Glutamatergic neuron (in vitro differentiated cells): Measurements from ENCODE around the gene IL32. TPM values are rescaled to one million over a fixed set of nuclear protein-coding genes. Genes with fewer than 3 reads are reported as not detected.

Source experiments
- DNase-seq: peaks from one replicate; pipeline ENCODE4 v3.0.0; 2022
- H3K27ac Mint-ChIP-seq: one replicate; pipeline ENCODE4 v1.8.0; 2020; ENCODE audit warnings: mild to moderate bottlenecking, mixed read lengths, inconsistent platforms; ENCODE audit not compliant: unreplicated experiment
- H3K27me3 Mint-ChIP-seq: one replicate; pipeline ENCODE4 v1.8.0; 2020; ENCODE audit warnings: mild to moderate bottlenecking, moderate library complexity, mixed read lengths, inconsistent platforms; ENCODE audit not compliant: unreplicated experiment
- H3K36me3 Mint-ChIP-seq: one replicate; pipeline ENCODE4 v1.8.0; 2020; ENCODE audit warnings: mild to moderate bottlenecking, mixed read lengths, inconsistent platforms; ENCODE audit not compliant: unreplicated experiment
- H3K4me1 Mint-ChIP-seq: one replicate; pipeline ENCODE4 v1.8.0; 2020; ENCODE audit warnings: mild to moderate bottlenecking, low read depth, mixed read lengths, inconsistent platforms; ENCODE audit not compliant: unreplicated experiment
- H3K4me3 Mint-ChIP-seq: one replicate; pipeline ENCODE4 v1.8.0; 2020; ENCODE audit warnings: mild to moderate bottlenecking, mixed read lengths, inconsistent platforms; ENCODE audit not compliant: unreplicated experiment
- H3K9me3 Mint-ChIP-seq: one replicate; pipeline ENCODE4 v1.8.0; 2020; ENCODE audit warnings: mild to moderate bottlenecking, moderate library complexity, mixed read lengths, inconsistent platforms; ENCODE audit not compliant: unreplicated experiment
- total RNA-seq: library from RNA; stranded (reverse); fragmentation: NEBNext Ultra II Directional; extraction: Animal tissue kit (Norgen Biotek cat#: 25700); gene quantifications from one replicate; pipeline ENCODE4 v1.2.1, GENCODE V29; 2021; ENCODE audit not compliant: unreplicated experiment
- TF ChIP-seq, protein P1 (sequence below): fragments of 200-600 bp; sonication (generic); IDR thresholded peaks from one replicate; pipeline ENCODE4 v1.5.0; 2021; ENCODE audit not compliant: partially characterized antibody, unreplicated experiment

Gene IL32
- total RNA-seq, 1 donor from 2014 or later, result 1.3 TPM

DNA sequence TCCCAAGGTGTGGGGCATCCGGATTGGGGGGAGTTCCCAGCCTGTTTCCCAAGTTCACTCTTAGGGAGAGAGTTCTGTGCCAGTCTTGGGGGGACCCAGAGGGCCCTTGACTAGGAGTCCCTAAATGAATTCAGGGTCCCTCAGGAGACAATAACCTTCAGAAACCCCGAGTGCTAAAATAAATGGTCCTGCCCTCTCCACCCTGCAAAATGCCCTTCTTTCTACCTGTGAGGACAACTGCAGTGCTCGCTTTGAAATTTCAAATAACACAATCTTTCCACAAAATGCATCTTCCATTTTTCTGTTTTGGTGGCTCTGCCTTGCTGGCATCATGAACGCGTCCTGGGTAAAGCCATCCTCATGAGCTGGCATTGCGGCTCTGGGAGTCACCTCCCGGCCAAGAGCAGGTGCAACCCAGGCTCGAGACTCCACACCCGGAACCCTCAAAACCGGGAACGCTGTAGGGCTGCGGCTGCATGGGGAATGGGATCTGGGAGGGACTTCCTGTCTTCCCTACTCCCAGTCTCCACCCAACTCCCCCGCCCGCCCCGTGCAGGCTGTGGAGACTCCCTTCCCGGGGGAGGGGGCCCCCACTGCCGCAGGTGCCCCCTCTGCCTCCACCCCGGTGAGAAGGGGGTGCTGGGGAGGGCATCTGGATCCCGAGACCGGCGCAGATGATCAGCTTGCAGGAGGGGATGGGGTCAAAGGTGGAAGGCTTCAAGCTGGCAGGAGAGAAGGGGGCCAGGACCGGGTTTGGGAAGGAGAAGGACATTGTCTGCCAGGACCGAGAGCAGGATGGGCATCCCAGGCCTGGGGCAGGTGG, 46.8 kb downstream of the IL32 start, which contains the start of gene ZNF205:
Gene ZNF205, plus strand, starts transcription at position 529 of the 823 bp plus-strand sequence. CDS start 845 bp downstream, outside the sequence.
- Mint-ChIP-seq H3K36me3 (no peaks in the 10 kb centered on the region), H3K9me3 (no peaks in the 10 kb centered on the region), H3K27ac (peak within 1 kb of the TSS; percentile 90), H3K4me3 (peak within 1 kb of the TSS; percentile 91), H3K27me3 (peaks cover 2% of the 10 kb centered on the region), H3K4me1 (peaks cover 26% of the 10 kb centered on the region)
- TF ChIP-seq, protein P1, sequence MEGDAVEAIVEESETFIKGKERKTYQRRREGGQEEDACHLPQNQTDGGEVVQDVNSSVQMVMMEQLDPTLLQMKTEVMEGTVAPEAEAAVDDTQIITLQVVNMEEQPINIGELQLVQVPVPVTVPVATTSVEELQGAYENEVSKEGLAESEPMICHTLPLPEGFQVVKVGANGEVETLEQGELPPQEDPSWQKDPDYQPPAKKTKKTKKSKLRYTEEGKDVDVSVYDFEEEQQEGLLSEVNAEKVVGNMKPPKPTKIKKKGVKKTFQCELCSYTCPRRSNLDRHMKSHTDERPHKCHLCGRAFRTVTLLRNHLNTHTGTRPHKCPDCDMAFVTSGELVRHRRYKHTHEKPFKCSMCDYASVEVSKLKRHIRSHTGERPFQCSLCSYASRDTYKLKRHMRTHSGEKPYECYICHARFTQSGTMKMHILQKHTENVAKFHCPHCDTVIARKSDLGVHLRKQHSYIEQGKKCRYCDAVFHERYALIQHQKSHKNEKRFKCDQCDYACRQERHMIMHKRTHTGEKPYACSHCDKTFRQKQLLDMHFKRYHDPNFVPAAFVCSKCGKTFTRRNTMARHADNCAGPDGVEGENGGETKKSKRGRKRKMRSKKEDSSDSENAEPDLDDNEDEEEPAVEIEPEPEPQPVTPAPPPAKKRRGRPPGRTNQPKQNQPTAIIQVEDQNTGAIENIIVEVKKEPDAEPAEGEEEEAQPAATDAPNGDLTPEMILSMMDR, result no peak
- peak; percentile 88 for DNase-seq

DNA sequence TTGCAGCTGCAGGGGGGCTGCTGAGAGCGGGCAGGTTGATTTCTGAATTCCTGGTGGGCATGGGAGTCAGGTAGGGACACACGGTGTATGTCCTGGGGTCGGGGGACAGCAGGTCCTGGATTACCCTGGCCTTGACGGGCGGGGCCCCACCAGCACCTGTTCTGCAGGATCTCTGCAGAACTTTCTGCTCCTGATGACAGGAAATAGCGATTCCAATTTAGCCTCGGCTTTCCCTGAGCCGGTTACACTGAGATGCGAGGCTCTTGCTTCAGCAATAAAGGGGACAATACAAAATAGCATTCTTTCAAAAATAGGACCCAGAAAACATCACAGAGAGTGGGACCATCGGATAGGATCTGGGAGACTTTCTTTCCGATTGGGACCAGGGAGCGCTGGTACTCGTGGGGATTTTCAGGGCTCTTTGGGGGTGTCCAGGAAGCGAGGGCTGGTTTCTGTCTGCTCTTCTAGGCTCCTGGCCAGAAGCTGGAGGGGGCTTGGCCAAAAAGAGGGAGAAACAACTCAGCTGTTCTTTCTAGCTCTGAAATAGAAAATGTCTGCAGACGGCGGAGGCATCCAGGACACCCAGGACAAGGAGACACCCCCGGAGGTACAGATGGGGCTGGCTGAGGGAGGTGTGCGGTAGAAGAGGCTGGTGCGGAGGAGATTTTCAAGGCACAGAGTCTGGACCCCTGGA, 47.6 kb downstream of the IL32 start:
- TF ChIP-seq, protein P1, result no peak
- peaks cover 2% of the 10 kb centered on the region for H3K27me3 Mint-ChIP-seq
- peak overlapping the region; percentile 90 for H3K27ac Mint-ChIP-seq
- H3K9me3 Mint-ChIP-seq, result no peaks in the 10 kb centered on the region
- DNase-seq, result no peak
- H3K4me3 Mint-ChIP-seq, result peak overlapping the region; percentile 91
- H3K36me3 Mint-ChIP-seq, result no peaks in the 10 kb centered on the region
- H3K4me1 Mint-ChIP-seq, result peaks cover 26% of the 10 kb centered on the region

DNA sequence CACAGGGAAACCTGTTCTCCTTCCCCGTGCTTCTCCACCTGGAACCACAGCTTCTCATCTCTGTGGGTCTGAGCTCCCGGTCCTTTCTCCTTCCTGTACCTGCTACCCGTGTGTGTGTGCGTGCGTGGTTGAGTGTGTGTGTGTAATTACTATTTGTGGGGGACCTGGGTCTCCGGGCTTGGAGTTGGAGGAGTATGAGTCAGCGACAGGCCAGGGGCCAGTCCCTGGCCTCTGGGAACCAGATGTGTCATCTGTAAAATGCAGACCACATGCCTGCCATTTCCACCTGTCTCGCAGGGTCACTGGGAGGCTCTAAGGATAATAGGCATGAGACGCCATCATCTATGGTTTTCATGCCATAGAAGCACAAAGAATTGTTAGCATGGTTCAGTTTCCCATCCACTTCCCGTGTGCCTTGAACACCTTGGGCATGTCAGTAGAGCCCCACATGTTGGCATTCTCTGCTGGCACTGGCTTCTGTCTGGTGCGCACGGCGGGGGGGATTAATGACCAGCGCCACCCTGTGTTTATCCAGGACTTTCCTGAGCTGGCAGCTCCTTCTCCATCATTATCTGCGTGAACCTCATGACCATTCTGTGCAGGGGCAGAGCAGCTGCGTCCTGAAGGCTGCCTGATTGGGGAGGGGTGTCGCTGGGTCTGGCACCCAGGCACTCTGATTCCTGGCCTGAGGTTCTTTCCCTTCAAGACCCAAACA, 48.5 kb downstream of the IL32 start:
- TF ChIP-seq, protein P1, result no peak
- H3K27ac Mint-ChIP-seq, result peak overlapping the region; percentile 79
- peaks cover 2% of the 10 kb centered on the region for H3K27me3 Mint-ChIP-seq
- no peaks in the 10 kb centered on the region for H3K9me3 Mint-ChIP-seq
- H3K4me1 Mint-ChIP-seq, result peaks cover 26% of the 10 kb centered on the region
- peak overlapping the region; percentile 91 for H3K4me3 Mint-ChIP-seq
- H3K36me3 Mint-ChIP-seq, result no peaks in the 10 kb centered on the region
- no peak for DNase-seq

DNA sequence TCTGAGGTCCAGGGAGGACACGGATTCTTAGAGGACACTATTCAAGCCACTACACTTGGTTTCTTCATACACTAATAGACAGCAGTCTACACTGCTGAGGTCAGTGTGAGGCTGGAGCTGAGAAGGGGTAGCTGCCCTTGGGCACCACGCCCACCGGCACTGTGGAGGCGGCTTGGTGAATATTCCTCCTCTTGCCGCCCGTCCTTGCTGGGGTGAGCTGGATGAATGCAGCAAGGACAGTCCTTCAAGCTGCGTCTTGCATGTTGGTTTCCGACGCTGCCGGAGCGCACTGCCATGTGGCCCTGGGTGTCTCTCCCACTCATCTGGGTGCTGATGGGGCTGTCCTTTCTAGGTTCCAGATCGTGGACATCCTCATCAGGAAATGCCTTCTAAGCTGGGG, 49.6 kb downstream of the IL32 start:
- peak overlapping the region; percentile 19 for H3K27ac Mint-ChIP-seq
- TF ChIP-seq, protein P1, result no peak
- peaks cover 4% of the 10 kb centered on the region for H3K27me3 Mint-ChIP-seq
- no peaks in the 10 kb centered on the region for H3K9me3 Mint-ChIP-seq
- peaks cover 26% of the 10 kb centered on the region for H3K4me1 Mint-ChIP-seq
- no peak for DNase-seq
- H3K36me3 Mint-ChIP-seq, result no peaks in the 10 kb centered on the region
- peak overlapping the region; percentile 91 for H3K4me3 Mint-ChIP-seq
